Esophagus (tissue), 2 donors: ENCODE results near the gene CDH22. TPM values are rescaled to one million over a fixed set of nuclear protein-coding genes. Genes with fewer than 3 reads are reported as not detected.
A peak's percentile ranks its signal among the peaks of the same experiment; 100 is the strongest.

Experiments
- H3K27ac ChIP-seq, 2 donors: one replicate each; pipeline ENCODE4 v1.5.1; 2013; ENCODE audit warnings: low read depth in 2 of 2, mild to moderate bottlenecking in 2 of 2, inconsistent platforms in 1 of 2, low read length in 1 of 2, moderate library complexity in 1 of 2
- H3K27me3 ChIP-seq, 2 donors: one replicate each; pipeline ENCODE4 v1.6.1; 2013; ENCODE audit warnings: low read length in 2 of 2, control low read depth in 1 of 2, mild to moderate bottlenecking in 1 of 2; ENCODE audit not compliant: insufficient read depth in 2 of 2, control insufficient read depth in 1 of 2
- H3K36me3 ChIP-seq, 2 donors: one replicate each; pipeline ENCODE4 v1.6.1; 2013; ENCODE audit warnings: low read length in 1 of 2; ENCODE audit not compliant: control insufficient read depth in 2 of 2, insufficient read depth in 2 of 2
- H3K4me1 ChIP-seq, 2 donors: one replicate each; pipeline ENCODE4 v1.6.1; 2013; ENCODE audit warnings: low read length in 1 of 2; ENCODE audit not compliant: control insufficient read depth in 2 of 2, insufficient read depth in 2 of 2
- H3K4me3 ChIP-seq, 2 donors: one replicate each; pipeline ENCODE4 v1.5.1; 2013; ENCODE audit warnings: low read length in 2 of 2, mild to moderate bottlenecking in 2 of 2, low read depth in 1 of 2, moderate library complexity in 1 of 2
- H3K9me3 ChIP-seq, 2 donors: one replicate each; pipeline ENCODE4 v1.6.1; 2013; ENCODE audit warnings: mild to moderate bottlenecking in 2 of 2, low read depth in 1 of 2, low read length in 1 of 2, moderate library complexity in 1 of 2; ENCODE audit not compliant: control insufficient read depth in 2 of 2, insufficient read depth in 1 of 2
- WGBS, 2 donors: extraction: QIAGEN DNeasy Blood & Tissue Kit; methylation state at CpG; one replicate each; pipeline ENCODE4 v1.1.7; 2013; 5-methylcytosine and 5-hydroxymethylcytosine counted together
- polyA plus RNA-seq, 2 donors: library from polyadenylated mRNA; stranded (reverse); fragments of 200-250 nt; gene quantifications; one replicate each; pipeline ENCODE4 v1.2.3, GENCODE V29; 2013
- donor health status: healthy with polysubstance abuse.
- donor health status: Bipolar disorder and iron deficiency.

Gene CDH22
- polyA plus RNA-seq, 2 donors = 0.55 to 0.86 TPM

- Histone ChIP-seq H3K9me3 (no peaks in the 10 kb centered on the region), H3K4me3 (no peak overlapping the region), H3K27me3 (no peaks in the 10 kb centered on the region), H3K27ac (no peak overlapping the region), H3K36me3 (no peaks in the 10 kb centered on the region), H3K4me1 (peaks cover 0 to 2% of the 10 kb centered on the region in 2 donors)
- WGBS, 2 donors = 63 to 68% methylated on average over 4 of the region's 4 CpGs
Observed at GRCh38 chr20:46256293-46256692, 52.0 kb downstream of the CDH22 start.

DNA sequence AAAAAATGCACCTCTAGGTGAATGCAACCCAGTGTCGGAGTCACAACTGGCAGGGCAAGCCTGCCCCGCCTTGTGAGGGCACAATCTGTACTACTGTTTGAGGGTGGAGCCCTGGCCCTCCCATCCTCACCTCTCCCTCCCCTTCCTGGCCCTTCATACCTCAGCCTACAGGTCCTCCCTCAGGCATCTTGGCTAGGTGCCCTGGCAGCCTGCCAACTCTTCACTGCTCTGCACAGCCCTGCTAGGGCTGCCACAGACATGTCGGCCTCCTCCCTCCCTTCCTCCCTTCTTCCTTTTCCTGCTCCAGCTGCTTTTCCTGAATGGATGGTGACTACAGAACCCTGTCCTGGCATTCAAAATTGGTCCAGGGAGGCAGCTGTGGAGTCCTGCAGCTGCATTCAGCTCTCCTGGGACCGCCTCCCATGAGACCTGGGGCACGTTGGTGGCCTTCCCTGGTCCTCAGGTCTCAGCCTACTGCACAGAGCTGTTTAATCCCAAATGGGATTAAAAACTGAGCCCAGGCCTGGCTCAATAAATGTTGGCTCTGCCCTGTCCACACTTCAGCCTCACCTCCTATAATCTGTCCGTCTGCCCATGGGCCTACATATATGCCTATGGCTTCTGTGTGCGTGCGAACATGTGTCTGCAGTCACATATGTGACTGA lies 52.7 kb downstream of the CDH22 start:
- H3K4me1 ChIP-seq = peaks cover 0 to 2% of the 10 kb centered on the region in 2 donors
- peak overlapping the region in 1 of 2 donors; percentile 36 for H3K27ac ChIP-seq
- no peaks in the 10 kb centered on the region for H3K27me3 ChIP-seq

GRCh38 chr20:46253391-46253790 lies 54.9 kb downstream of the CDH22 start:
- Histone ChIP-seq H3K4me1 (peaks cover 0 to 2% of the 10 kb centered on the region in 2 donors), H3K36me3 (no peaks in the 10 kb centered on the region), H3K9me3 (no peaks in the 10 kb centered on the region), H3K27ac (no peak overlapping the region), H3K27me3 (no peaks in the 10 kb centered on the region), H3K4me3 (no peak overlapping the region)
- WGBS, 2 donors = 33 to 40% methylated on average over 8 of the region's 8 CpGs

More for the DNA sequence above, 52.7 kb downstream of the CDH22 start:
- 54 to 55% methylated on average over 8 of the region's 8 CpGs for WGBS, 2 donors
- H3K36me3 ChIP-seq = no peaks in the 10 kb centered on the region
- H3K9me3 ChIP-seq = no peaks in the 10 kb centered on the region
- no peak overlapping the region for H3K4me3 ChIP-seq

GRCh38 chr20:46252352-46253091 lies 55.8 kb downstream of the CDH22 start:
- Histone ChIP-seq H3K9me3 (no peaks in the 10 kb centered on the region), H3K36me3 (no peaks in the 10 kb centered on the region), H3K27ac (no peak overlapping the region), H3K27me3 (no peaks in the 10 kb centered on the region), H3K4me3 (no peak overlapping the region), H3K4me1 (peaks cover 0 to 2% of the 10 kb centered on the region in 2 donors)
- WGBS, 2 donors = 75 to 77% methylated on average over 8 of the region's 8 CpGs

DNA sequence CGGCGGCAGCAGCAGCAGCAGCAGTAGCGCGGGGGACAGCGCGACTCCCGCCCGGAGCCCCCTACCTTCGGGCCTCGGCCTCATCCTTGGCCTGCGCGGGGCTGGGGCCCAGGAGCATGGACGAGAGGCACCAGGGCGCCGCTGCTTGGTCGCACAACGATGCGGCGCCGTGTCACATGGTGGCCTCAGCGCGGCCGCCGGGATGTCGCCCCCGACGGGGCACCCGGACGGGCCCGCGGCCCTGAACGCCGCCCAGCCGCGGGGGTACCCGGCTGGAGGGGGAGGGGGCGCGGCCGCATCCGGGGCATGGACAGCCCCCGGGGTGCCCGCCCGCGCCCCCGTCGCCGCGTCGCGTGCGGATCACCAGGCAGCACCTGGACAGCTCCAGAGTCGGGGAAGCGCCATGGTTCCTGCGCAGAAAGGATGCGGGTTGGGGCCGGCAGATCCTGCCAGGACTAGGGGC lies 57.1 kb downstream of the CDH22 start:
- WGBS, 2 donors = 30 to 42% methylated on average over 48 to 56 of the region's 56 CpGs
- H3K4me3 ChIP-seq = no peak overlapping the region
- no peaks in the 10 kb centered on the region for H3K36me3 ChIP-seq
- H3K27me3 ChIP-seq = no peaks in the 10 kb centered on the region
- peaks cover 0 to 2% of the 10 kb centered on the region in 2 donors for H3K4me1 ChIP-seq
- no peaks in the 10 kb centered on the region for H3K9me3 ChIP-seq
- no peak overlapping the region for H3K27ac ChIP-seq

- Histone ChIP-seq H3K27ac (no peak overlapping the region), H3K36me3 (no peaks in the 10 kb centered on the region), H3K9me3 (no peaks in the 10 kb centered on the region), H3K4me3 (no peak overlapping the region), H3K27me3 (no peaks in the 10 kb centered on the region), H3K4me1 (peaks cover 0 to 1% of the 10 kb centered on the region in 2 donors)
- 28 to 39% methylated on average over 19 of the region's 19 CpGs for WGBS, 2 donors
Observed at GRCh38 chr20:46250772-46251171, 57.5 kb downstream of the CDH22 start.

DNA sequence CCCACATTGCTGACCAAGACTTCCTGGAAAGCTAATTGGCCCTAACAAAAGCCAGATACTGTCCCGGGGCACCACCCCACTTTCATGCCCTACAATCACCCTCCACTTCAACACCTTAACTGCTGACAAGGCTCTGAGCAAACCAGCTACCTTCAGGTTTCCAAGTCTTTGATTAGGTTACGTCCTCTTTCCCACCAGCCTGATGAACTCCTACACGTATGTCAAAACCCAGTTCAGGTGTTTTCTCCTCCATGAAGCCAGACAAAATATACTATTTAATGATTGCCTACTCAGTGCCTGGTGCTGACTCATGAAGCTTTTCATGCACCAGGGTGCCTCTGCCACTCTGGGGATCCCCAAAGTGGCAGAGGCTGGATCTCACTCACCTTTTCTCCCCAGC lies 58.6 kb downstream of the CDH22 start:
- H3K9me3 ChIP-seq = no peaks in the 10 kb centered on the region
- H3K4me3 ChIP-seq = no peak overlapping the region
- 86 to 89% methylated on average over 3 of the region's 3 CpGs for WGBS, 2 donors
- no peak overlapping the region for H3K27ac ChIP-seq
- no peaks in the 10 kb centered on the region for H3K4me1 ChIP-seq
- H3K36me3 ChIP-seq = no peaks in the 10 kb centered on the region
- H3K27me3 ChIP-seq = no peaks in the 10 kb centered on the region

DNA sequence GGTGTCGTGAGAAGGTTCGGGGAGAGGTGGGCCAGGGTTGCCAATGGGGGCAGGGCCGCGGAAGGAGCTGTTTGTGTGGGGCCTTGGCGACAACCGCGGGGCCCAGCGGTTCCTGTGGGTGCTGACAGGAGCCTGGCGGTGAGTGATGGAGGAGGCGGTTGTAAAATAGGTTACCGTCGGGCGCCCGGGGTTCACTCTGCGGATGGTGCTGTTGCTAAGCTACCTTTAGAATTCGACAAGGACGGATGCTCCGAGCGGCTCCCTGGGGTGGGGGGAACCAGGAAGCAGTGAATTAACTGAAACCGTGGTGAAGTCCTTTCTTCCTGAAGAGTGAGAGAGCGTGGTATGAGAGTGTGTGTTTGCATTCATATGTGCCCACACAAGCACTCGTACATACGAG lies 61.7 kb downstream of the CDH22 start:
- Histone ChIP-seq H3K9me3 (no peaks in the 10 kb centered on the region), H3K4me3 (no peak overlapping the region), H3K4me1 (no peaks in the 10 kb centered on the region), H3K27me3 (no peaks in the 10 kb centered on the region), H3K27ac (no peak overlapping the region), H3K36me3 (no peaks in the 10 kb centered on the region)
- 39 to 48% methylated on average over 23 of the region's 23 CpGs for WGBS, 2 donors

DNA sequence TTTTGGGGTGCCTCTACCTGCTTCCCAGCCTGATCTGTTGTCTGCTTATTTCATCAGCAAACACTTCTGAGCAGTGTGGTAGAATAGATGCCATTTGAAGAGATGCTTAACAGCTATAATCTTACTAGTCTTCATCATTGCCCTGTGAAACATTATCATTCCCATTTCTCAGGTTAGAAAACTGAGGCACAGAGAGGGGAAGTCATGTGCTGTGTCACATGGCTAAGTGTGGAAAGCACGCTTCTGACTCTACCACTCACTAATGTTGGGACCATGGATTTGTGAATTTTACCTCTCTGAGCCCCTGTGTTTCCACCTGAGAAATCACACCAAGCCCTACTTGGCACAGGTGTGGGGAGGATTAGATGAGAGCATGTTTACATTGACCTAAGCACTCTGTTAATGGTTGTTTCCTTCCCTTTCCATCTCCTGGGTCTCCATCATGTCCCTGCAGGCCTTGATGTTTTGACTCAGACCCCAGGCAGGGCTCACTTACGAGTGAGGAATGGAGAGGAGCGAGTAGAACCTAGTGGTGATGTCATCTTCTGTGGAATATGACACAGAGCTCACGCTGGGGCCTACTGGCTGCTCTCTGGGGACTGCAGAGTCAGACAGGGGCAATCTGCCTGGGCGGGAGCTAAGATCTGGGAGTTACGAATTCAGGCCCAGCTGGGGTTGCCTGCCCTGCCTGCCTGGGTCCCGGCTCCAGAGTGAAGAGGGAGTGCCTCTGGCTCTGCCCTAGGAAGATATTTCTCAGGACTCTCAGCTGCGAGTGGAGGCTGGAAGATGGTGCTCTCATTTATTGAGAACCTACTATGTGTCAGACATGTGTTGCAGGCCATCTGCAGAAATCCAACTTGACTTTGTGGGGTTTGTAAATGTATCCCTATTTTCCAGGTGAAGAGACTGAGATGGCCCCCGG lies 64.3 kb downstream of the CDH22 start:
- Histone ChIP-seq H3K4me3 (no peak overlapping the region), H3K4me1 (no peaks in the 10 kb centered on the region), H3K27ac (no peak overlapping the region), H3K9me3 (no peaks in the 10 kb centered on the region), H3K36me3 (no peaks in the 10 kb centered on the region), H3K27me3 (no peaks in the 10 kb centered on the region)
- 52 to 54% methylated on average over 9 of the region's 9 CpGs for WGBS, 2 donors
